Smooth muscle cell of the brain vasculature (primary cell): Measurements from ENCODE around the gene ACP7.
"Not testable (repeated sequence)": the region's sequence is repeated elsewhere in the genome, so short reads cannot be mapped to it uniquely, and the experiment has no call there.

Source experiments
- DNase-seq: peaks from one replicate; pipeline ENCODE4 v3.0.0-alpha.2; 2012; ENCODE audit warnings: low read depth, low spot score

ACP7 gene

DNA sequence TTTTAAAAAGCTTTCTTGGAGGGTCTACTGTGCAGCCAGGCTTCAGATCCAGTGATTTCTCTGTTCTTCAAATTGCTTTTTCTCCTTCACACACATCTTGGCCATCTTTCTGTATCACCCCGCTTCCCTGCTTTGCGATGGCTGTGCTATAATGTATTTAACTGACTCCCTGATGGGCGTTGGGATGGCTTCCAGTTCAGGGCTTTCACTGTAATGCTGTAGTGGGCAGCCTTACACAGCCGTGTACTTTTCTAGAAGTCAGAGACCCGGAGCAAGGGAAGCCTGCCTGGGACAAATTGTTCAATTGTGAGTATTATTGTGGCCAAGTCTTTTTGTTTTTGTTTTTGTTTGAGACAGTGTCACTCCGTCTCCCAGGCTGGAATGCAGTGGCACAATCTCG lies 22.0 kb downstream of the ACP7 start:
- DNase-seq: no peak

DNA sequence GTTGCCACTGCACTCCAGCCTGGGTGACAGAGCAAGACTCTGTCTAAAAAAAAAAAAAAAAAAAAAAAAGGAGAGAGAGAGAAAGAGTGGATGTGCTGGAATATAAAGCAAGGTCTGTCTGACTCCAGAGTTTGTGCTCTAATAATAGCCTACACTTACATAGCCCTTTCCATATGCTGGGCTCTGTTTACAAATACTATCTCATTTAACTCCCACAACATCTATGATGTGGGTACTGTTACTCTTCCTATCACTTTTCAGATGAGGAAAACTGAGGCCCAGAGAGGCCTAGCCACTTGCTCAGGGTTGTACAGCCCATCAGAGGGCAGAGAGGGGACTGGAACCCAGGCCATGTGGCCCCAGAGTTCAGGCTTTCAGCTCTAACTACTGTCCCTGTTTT lies 25.5 kb downstream of the ACP7 start:
- DNase-seq: no peak

DNA sequence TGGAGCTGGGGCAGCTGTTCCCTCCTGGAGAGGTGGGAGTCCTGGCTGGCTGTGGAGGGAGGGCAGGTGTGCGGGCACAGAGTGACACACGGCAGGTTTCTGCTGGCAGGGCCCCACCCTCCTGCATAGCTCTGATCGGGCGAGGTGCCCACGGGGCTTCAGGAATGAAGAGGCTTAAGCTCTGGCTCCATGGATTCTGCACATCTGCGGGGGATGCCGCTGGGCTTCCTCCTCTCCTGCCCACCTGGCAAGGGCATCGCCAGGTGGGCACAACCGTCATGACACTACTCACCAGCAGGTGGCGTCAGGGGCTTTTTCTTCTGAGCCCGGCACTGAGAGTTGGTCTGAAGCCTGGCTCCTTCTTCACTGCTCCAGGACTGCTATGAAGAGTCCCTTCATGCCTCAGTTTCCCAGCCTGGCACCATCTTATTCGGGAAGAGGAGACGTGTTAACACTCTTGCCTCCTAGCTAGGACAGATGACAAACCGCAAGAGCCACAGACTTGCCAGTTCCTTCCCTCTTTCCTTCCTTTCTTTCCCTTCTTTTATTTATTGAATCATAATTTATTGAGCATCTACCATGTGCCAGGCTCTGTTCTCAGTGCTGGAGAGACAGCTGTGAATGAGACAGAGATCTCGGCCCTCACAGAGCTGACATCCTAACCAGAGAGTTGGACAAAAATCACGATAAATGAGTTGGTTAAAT lies 26.2 kb downstream of the ACP7 start:
- no peak for DNase-seq

DNA sequence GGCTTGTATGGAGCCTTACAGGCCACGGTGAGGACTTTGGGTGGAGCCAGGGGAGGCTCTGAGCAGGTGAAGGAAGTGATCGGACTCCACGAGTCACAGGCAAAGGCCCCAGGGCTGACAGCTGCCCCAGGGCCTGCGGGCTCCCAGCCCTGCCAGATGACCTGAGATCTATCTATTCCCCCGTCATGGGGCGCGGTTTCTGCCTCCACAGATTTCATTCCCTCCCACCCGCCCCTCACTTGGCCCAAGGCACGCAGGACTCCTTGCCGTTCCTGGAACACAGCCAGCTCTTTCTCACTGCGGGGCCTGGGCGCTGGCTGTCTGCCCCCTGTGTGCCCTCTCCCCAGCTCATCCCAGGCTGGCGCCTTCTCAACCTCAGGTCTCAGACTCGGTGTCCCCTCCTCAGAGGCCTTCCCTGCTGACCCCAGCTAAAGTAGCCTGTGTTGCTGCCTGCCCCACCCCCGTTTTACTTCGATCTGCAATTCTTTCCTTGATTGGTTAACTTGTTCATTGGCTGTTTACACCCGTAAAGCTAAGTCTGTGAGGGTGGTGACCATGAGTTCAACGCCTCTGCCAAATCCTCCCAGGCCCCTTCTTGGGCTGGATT lies 27.5 kb downstream of the ACP7 start:
- DNase-seq: no peak

DNA sequence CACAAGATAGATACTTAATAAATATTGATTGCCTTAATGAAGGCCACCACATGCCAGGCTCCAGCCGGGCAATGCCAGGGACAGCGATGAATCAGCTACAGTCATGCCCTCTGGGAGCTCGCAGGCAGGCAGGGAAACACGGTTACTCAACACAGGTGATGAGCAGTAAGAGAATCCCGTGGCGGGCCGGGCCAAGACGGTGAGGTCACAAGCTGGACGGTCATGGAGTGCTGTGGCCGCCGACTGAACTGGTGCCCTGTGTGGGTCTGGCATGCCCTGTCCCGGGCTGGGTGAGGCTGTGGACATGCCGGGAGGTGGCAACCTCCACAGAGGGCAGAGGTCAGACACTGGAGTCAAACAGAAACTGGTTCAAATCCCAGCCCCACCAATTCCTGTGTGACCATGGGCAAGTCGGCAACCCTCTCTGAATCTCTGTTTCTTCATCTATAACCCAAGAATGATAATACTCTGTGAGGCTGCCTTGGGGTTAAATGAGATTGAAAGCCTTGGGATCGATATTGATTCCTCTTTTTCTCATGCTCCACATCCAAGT lies 28.2 kb downstream of the ACP7 start:
- DNase-seq: no peak

DNA sequence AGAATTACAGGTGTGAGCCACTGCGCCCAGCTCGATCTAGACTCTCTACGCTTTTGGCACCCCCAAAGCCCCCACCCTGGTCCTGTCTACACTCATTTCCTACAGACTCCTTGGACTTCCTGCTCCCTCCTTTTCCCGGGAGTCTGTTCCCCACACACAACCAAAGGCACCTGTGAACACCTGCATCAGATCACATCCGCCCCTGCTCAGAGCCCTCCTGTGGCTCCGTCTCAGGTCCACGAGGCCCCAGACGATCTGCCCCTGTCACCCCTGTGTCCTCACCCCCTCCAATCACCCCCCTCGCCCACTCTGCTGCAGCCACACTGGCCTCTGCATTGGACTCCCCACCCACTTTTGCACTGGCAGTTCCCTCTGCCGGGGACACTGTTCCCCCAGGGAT lies 29.0 kb downstream of the ACP7 start:
- DNase-seq: no peak

DNA sequence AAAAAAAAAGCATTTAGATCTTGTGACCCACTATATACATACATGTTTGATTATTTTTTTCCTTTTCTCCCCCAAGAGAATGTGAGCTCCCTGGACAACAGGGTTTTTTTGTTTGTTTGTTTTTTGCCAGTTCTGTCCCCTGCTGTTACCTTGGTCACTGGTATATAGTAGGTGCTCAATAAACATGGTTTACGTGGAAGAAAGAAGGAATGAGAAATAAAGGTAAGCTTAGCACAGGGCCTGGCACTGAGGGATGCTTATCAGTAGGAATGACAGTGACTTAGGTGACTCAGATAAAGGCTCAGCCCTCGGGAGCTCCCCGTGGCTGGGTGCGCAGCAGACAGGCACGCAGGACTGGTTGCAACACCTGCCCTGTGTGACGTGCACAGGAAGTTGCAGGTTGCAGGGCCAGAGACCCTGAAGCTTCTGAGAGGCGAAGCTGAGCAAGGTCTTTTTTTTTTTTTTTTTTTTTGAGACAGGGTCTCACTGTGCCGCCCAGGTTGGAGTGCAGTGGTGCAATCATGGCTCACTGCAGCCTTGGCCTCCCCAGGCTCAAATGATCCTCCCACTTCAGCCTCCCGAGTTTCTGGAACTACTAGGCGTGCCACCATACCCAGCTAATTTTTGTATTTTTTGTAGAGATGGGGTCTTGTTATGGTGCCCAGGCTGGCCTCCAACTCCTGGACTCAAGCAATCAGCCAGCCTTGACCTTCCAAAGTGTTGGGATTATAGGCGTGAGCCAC lies 31.1 kb downstream of the ACP7 start:
- DNase-seq: no peak

DNA sequence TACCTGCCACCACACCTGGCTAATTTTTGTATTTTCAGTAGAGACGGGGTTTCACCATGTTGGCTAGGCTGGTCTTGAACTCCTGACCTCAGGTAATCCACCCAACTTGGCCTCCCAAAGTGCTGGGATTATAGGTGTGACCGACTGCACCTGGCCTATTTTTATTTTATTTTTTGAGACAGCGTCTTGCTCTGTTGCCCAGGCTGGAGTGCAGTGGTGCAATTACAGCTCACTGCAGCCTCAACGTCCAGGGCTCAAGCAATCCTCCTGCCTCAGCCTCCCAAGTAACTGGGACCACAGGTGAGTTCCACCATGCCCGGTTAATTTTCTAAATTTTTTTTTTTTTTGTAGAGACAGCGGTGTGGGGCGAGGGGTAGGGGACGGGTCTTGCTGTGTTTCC lies 32.9 kb downstream of the ACP7 start:
- DNase-seq: not testable (repeated sequence)

DNA sequence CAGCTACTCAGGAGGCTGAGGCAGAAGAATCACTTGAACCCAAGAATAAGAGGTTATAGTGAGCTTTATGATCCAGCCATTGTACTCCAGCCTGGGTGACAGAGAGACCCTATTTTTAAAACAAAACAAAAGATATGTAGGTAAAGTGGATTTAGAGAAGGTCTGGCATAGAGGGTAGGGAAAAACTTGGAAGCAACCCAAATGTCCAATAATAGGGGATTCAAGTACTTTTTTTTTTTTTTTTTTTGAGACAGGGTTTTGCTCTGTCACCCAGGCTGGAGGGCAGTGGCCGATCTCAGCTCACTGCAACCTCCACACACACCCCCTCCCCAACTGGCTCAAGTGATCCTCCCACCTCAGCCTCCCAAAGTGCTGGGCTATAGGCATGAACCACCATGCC lies 35.7 kb downstream of the ACP7 start:
- DNase-seq: no peak

DNA sequence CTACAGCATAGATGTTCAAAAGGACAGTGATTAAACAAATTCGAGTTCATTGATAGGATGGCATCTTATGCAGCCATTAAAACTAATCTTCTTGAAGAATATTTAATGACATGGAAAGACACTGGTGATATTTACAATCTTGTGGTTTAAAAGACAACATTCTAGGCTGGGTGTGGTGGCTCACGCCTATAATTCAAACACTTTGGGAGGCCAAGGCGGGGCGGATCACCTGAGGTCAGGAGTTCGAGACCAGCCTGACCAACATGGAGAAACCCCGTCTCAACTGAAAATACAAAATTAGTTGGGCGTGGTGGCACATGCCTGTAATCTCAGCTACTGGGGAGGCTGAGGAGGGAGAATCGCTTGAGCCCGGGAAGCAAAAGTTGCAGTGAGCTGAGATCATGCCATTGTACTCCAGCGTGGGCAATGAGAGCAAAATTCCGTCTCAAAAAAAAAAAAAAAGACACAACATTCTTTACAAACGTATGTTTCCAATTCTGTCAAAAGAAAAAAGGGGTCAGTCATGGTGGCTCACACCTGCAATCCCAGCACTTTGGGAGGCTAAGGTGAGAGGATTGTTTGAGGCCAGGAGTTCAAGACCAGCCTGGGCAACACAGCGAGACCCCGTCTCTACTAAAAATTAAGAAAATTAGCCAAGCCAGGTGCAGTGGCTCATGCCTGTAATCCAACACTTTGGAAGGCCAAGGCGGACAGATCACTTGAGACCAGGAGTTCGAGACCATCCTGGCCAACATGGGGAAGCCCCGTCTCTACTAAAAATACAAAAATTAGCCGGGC lies 39.0 kb downstream of the ACP7 start:
- DNase-seq: no peak

DNA sequence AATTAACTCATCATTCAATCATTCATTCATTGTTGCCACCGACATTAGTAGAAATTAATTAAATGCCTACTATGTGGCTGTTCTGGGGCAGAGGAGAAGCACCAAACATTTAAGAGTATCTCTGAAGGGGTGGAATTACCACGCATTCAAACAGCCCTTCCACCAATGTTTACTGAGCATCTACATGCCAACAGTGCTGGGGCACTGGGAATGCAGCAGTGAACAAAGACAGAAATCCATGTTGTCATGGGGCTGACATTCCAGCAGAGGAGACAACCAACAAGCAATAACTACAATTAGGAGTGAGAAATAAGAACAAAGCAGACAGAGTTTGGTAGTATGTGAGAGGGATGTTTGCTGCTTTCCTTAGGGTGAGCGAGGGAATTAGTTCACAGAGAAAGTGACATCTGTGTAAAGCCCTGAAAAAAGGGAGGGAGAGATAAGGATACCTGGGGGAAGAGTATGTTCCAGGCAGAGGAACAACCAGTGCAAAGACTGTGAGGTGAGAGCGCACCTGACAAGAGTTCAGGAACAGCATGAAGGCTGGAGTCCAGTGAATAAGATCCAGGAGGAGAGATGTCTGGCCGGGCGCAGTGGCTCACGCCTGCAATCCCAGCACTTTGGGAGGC lies 40.1 kb downstream of the ACP7 start:
- no peak for DNase-seq

DNA sequence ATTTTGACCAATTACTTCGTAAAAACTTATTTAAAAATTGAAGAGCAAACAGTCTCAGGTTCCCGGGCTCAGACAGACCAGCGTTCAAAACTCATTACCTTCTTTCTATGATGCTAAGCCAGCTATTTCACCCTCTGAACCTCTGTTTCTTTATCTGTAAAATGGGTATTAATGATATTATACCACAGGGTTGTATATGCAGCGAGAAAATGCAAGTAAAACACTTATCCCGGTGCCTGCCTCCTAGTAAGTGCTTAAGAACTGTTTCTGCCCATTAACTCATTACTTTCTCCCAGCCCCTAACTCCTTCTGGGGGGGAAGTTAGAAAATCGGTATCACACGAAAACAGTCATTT lies 41.0 kb downstream of the ACP7 start:
- no peak for DNase-seq

DNA sequence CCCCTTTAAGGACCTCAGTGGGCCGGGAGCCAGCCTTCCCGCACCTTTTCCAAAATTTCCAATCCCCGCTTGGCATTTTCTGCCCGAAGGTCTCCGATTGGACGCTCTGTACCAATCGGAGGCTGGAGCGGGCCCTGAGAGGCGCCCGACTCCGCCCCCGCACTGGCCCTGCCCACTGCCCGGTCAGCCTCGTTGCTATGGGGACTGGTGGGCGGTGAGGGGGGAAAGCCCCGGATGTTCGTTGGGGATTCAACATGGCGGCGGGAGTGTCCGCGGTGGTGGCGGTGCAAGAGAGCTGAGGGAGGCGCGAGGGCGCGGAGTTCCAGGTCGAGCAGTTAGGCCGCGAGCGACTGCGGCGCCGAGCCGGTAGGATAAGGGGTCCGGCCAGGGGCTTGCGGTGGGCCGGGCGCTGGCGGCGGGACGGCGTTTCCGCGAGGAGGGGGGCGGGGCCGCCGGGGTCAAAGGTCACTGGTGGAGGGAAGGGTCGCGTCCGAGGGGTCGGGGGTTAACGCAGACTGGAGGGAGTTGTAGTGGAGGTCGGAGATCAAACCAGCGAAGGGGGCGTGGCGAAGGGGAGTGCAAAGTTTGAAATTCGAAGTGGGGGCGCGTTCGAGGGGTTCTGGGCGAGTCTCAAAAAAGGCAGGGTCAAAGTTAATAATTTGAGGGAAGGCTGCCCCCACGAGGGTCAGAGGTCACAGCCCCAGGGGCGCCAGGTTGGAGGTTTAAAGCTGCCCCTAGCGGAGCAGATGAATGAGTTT lies 41.6 kb downstream of the ACP7 start, which contains the start of gene PAK4:
Gene PAK4 (plus strand): TSS at position 233 of the 758 bp plus-strand sequence. CDS start 43,768 bp downstream, outside the sequence.
- DNase-seq: peak; percentile 93

DNA sequence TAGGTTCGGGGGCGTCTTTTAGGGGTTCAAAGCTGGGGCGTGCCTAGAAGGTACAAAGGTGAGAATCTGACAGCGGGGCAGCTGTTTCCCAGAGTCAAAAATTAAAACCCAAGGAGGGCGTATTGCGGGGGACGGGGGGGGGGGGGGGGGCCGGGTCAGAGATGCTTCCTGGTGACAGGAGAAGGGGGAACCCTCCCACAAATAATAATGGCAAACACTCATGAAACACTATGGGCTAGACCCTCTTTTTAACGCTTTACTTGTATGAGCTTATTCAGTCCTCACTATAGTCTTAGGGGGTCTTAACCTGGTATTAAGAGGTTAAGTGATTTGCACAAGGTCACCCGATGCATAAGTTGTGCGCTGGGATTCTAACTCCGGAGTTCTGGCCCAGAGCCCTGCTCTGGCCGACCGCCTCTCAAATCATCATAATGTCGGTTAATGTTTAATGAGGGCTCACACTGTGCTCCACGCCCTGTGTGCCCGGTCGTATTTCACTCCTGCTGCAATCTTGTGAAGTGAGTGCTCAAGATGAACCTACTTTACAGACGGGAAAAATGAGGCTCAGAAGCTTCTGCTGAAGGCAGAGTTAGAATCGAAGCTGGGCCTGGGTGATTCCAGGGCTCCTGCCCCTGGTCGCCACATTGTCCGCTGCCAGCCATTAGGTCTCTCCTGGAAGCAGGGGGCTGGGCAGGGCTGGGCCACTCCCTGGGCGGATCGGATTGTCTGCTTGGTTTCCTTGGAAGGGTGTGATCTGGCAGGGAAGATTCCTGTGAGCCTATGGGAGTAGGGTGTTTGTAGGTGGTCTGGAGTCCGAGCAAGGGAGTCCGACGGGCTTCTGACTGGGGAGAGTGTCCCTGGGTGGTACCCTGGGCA lies 42.4 kb downstream of the ACP7 start:
- DNase-seq: no peak

DNA sequence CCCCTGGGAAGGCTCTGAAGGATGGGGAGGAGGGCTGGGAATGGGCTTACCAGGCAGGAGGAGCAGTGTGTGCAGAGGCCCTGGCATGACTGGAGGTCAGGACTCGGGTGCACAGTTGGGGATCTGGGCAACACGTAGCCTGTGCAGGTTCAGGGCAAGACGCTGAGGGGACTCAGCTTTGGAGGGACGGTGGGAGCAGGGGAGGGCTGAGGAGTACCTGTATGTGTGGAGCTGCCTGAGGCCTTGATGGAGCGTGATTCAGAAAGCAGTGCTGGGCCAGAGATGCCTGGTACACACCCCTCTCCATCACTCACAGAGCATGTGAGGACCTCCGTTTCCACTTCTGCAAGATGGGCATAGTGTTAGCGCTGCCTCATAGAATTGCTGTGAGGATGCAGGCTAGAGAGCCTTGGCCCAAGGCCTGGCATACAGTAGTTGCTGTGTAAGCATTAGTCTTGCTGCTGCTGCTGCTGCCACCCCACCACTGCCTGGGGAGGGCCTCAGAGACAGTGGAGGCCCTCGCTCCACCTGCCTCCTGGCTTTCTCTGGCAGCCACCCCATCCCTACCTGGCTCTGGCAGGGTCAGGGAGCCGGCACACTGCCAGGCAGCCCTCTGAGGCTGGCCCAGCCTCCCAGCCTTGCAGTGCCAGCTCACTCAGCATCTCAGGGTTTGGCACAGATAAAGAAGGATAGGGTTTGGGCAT lies 43.8 kb downstream of the ACP7 start:
- no peak for DNase-seq

DNA sequence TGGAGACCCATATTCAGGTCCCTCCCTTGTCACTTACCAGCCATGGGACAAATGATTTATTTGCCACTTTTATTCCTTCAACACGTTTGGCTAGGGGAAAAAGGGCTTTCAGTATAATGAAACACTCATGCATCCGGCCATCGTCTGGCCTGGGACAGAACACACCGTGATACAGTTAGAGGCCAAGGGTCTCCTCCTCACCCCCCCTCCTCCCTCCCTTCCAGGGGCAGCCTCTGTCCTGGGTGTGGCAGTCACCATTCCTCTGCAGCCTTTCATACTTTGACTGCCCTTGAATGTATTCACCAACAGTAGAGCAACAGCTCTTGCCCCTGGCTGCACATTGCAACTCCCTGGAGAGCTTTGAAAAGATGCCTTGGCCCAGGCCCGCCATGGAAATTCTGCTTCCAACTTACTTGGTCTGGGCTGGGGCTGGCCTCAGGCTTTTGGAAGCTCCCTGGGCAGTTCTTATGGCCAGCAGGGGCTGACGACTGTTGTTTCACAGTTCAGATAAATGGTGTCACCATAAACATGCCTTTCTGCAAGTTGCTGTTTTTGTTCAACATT lies 44.4 kb downstream of the ACP7 start:
- no peak for DNase-seq

DNA sequence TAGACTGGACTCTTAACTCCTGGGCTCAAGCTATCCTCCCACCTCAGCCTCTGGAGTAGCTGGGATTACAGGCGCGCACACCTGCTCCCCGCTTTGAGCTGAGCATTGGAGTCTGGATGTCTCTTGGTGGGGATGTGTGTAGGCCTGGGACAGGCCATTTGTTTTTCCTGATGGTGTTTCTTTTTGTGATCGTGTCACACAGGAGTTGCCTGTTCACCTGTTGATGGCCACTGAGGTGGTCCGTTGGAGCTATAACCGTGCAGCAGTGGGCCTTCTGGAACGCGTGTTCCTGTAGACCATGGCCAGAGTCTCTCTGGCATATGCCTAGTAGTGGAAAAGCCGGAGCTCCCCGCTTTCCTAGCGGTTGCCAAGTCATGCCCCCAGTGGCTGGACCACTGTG lies 44.9 kb downstream of the ACP7 start:
- DNase-seq: no peak
